ENCODE measurements around the gene SPSB2.

The SPSB2 gene

DNA sequence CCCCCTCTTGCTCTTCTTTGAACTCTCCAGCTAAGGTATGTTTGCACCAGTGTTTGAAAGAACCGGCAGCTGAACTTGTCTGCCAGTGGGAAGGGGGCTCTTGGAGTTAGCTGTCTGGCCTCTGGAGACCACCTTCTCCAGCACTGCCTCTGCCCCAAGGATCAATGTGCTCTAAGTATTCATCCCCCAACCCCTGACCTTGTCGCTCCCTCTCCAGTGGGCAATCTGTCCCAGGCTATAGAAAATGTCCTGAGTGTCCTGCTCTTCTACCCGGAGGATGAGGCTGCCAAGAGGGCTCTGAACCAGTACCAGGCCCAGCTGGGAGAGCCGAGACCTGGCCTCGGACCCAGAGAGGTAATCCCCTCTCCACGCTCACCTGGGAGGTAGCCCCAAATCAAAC is 42.1 kb downstream of the SPSB2 start:
- no peak for DNase-seq (ENCODE audit: low spot score)

DNA sequence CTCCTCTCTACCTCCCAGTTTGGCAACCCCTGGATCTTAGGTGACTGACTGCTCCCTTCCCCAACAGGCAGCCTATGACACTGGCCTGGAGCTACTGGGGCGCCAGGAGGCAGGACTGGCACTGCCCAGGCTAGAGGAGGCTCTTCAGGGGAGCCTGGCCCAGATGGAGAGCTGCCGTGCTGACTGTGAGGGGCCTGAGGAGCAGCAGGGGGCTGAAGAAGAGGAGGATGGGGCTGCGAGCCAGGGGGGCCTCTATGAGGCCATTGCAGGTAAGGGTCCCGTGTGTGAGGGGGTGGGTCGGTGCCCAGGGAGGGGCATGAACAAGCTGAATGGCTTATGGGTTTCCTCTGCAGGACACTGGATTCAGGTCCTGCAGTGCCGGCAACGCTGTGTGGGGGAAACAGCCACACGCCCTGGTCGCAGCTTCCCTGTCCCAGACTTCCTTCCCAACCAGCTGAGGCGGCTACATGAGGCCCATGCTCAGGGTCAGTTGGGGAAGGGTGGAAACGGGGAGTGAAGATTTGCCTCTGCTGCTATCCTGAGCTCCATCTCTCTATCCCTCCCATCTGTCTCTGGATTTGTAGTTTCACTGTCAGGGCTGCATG is 42.7 kb downstream of the SPSB2 start:
- DNase-seq (ENCODE audit: low spot score) = no peak

DNA sequence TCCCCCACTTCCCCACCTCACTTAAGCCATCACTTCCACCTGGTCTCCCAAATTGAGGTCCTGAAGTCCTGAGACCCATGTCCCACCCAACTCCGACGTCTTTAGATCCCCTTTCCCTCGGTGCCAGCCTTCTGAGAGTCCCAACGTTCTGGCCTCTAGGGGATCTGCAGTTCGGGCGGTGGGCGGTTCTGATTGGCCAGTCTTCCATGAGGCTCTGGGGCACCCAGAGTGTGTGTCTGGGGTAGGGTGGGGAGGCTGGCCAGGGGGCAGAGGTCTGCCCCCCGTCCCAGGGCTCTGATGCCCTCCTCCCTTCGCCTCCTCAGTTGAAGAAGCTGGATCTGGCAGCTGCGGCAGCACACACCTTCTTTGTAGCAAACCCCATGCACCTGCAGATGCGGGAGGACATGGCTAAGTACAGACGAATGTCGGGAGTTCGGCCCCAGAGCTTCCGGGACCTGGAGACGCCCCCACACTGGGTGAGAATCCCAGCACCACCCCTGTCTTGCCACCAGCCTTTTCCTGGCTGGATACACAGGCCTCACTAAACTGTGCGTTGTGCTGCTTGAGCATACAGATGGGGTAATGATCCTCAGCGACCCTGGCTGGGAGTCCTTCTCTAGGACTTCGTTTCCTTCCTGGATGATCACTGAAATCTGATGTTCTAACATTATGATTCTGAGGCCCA is 43.4 kb downstream of the SPSB2 start:
- DNase-seq (ENCODE audit: low spot score) = no peak

DNA sequence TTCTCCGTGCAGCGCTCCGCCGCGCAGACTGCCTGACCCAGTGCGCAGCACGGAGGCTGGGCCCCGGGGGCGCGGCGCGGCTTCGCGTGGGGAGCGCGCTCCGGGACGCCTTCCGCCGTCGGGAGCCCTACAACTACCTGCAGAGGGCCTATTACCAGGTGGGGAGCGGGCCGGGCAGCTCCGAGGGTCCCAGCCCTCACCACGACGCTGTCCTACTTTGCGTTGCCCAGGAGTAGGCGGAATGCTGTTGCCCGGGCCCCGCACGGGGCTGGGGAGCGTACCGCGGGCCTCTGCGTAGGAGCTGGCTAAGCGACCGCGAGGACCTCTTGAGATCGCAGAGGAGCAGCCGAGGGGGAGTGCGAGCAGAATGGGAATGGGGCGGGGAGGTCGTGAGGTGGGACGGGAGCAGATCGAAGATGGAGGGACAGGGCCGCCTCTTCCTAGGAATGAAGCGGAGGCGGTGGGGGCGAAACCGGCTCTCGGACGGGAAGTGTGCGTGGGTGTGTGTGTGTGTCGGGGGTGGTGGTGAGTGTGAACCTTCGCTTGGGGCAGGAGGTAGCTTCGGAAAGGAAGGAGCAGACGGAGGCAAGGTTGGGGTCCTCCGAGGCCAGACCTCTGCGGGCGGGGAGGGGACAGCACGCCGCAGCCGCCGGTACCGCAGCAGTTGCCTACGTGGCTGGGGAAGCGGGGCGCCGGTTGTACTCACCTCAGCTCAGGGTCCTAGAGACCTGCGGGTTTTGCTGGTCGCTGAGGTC is 44.1 kb downstream of the SPSB2 start:
- DNase-seq (ENCODE audit: low spot score) = no peak

DNA sequence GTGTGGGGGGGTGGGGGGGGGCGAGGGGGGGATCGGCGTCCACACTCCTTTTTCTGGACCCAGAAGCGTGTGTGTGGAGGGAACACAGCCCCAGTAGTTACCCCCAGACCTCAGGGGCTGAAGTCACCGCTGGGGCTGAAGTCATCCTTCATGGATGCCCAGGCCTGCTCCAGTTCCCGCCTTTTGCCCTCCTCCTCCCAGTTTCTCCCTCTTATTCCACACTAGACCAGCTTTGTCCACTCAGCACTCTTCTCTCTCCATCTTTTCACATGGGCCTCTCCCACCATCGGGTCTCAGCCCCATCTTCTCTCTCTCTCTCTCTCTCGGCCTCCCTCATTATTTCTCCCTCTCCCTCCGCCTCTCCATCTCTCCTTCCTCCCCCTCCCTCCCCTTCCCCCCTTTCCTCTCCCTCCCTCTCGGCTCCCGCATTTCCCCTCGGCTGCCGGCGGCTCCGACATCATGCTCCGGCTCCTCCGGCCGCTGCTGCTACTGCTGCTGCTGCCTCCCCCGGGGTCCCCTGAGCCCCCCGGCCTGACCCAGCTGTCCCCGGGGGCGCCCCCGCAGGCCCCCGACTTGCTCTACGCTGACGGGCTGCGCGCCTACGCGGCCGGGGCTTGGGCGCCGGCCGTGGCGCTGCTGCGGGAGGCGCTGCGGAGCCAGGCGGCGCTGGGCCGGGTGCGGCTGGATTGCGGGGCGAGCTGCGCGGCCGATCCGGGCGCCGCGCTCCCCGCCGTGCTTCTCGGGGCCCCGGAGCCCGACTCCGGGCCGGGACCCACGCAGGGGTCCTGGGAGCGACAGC is 44.9 kb downstream of the SPSB2 start, which contains the start of gene P3H3:
P3H3 (plus strand) TSS at position 426 of the 799 bp plus-strand sequence; CDS start at position 460, 34 bp downstream.
- DNase-seq (ENCODE audit: low spot score) = peak; percentile 22

DNA sequence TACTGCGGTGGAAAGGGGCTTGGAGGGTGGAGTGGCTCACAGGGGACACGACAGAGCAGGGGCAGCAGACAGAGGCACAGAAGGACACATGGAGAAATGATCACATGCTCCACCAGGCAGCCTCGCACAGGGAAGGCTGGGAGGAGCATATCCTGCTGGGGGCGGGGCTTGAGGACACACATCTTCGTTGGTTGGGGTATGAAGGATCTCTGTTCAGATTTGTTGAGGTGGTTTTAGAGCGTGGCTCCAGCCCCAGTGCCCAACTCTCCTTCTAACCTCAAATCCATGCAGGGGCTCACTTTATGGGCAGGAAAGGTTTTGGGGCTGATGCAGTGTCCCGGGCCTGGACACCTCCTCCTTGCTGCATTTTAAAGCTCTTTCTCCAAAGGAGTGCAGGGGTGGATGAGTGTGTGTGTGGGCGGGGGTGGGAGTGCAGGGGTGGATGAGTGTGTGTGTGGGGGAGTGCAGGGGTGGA is 45.6 kb downstream of the SPSB2 start:
- DNase-seq (ENCODE audit: low spot score) = peak; percentile 52

DNA sequence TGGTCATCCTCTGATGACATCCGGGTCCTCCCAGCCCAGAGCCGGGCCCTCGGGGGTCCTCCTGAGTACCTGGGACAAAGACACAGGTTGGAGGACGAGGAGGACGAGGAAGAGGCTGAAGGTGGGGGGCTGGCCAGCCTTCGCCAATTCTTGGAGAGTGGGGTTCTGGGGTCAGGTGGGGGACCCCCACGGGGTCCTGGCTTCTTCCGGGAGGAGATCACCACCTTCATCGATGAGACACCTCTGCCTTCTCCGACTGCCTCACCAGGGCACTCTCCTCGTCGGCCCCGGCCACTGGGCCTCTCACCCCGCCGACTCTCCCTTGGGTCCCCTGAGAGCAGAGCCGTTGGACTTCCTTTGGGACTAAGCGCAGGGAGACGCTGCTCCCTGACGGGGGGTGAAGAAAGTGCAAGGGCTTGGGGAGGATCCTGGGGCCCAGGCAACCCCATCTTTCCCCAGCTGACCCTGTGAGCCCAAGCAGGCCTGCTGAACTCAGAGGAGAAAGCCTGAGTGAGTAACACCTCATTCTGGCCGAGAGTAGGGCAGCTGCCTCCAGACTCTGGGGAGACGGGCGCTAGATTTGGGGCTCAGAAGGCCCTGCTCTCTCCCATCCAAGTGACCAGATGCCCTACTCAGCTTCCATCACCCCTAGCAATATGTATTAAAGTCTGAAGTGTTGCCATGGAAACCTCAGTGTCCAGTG is 46.2 kb downstream of the SPSB2 start:
- no peak for DNase-seq (ENCODE audit: low spot score)

DNA sequence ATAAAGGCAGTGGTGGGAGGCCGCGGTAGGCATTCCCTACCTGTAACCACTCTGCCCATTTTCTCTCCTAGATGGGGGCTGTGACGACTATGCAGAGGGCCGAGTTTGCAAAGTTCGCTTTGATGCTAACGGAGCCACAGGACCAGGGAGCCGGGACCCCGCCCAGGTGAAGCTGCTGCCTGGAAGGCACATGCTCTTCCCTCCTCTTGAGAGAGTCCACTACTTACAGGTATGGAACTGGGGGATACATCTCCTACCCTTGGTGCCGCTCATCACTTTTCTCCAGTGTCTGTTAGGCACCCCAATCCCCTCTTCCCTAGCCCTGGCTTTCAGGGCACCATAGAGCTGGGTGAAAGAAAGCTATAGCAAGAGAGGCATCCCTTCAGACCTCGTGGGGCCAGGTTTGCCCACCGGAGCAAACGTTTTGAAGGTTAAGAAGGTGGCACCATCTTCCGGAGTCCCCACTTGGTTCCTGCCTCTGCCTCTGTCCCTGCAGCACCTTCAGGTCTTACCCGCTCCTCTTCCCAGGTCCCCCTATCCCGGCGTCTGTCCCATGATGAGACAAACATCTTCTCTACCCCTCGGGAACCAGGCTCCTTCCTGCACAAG is 46.9 kb downstream of the SPSB2 start:
- no peak for DNase-seq (ENCODE audit: low spot score)

DNA sequence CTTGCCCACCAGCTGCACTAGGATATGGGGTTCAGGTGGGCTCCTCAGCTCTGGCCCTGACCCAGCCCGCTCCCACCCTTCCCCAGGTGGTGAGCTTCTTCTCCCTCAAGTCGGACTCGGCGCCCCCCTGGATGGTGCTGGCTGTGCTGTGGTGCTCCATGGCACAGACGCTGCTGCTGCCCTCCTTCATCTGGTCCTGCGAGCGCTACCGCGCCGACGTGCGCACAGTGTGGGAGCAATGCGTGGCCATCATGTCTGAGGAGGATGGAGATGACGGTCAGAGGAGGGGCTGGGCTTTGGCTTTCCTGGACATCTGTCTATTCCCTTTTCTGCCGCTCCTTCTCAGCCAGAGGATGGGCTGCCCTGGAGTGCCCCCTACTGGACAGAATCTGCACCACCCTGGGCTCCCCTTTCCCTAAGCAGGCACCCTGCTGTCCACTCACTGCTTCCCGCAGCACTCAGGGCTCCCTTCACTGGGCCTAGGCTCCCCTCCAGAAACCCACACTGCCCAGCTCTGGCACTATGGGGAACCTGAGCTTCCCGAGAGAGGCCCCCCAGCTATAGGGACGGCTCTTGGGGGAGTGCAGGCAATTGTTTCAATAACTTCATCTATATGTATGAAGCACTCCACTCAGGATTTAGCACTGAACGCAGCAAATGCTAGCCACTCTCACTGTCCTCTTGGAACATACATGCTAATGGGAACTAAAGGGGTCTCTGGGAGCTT is 47.5 kb downstream of the SPSB2 start:
- DNase-seq (ENCODE audit: low spot score) = peak; percentile 76

DNA sequence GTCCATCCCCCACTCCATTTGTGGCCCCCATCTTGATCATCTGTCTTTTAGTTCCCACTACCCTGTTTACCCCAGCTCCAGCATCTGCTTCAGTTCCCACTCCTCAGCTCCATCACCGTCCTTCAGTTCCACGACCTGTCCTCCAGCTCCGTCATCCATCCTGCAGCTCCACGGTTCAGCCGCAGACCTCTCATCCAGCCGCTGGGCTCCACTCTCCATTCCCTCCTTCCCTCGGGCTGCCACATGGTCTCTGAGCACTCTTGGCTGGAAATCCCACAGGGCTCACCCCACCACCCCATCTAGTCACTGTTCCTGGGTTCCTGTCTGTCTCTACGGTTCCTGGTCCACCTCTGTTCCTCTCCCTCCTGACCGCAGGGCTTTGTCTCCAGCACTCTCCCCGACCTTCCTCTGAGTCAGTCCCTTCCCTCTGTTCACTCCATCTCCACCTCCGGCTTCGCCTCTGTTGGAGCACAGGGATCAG is 48.2 kb downstream of the SPSB2 start:
- DNase-seq (ENCODE audit: low spot score) = no peak

DNA sequence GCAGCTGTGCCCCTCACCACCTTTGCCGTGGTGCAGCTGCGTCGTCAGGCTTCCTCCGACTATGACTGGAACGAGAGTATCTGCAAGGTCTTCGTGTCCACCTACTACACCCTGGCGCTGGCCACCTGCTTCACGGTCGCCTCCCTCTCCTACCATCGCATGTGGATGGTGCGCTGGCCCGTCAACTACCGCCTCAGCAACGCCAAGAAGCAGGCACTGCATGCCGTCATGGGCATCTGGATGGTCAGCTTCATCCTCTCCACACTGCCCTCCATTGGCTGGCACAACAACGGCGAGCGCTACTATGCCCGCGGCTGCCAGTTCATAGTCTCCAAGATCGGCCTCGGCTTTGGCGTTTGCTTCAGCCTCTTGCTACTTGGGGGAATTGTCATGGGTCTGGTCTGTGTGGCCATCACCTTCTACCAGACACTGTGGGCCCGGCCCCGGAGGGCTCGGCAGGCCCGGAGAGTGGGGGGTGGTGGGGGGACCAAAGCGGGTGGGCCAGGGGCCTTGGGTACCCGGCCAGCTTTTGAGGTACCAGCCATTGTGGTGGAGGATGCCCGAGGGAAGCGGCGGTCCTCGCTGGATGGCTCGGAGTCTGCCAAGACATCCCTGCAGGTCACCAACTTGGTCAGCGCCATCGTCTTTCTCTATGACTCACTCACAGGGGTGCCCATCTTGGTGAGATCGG is 48.9 kb downstream of the SPSB2 start:
- no peak for DNase-seq (ENCODE audit: low spot score)

DNA sequence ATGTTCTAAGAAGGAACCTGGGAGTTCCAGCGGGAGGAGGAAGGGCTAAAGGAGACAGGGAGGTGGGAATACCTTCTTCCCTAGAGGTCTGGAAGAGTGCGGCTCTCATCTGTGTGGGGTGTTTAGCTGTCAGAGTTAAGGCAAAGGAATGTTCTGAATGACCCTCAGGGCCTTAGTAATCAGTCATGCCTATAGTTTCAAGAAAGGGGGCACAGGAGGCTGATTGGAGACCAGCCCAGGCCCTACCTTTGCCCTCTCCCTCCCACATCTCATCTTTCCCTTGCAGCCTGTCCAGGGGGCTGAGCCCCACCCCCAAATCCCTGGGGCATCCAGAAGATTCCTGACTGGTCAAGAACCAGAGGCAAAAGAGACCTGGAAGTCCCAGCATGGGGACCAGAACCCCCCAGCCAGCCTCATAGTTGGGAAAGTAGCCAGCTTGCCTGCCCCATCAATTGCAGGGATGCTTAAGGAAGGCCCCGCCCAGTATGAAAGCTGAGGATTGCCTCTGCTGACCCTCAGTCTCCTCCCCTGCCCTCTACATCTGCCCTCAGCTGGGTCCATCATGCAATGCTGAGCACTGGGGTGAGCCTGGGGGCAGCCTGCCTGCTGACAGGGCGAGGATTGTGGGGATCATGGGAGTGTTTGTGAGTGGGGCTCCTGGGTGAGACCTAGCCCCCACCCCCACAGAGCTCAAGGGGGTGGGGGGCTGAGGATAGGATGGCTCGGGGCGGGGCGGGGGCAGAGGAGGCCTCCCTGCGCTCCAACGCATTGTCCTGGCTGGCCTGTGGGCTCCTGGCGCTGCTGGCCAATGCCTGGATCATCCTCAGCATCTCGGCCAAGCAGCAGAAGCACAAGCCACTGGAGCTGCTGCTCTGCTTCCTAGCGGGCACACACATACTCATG is 49.7 kb downstream of the SPSB2 start:
- DNase-seq (ENCODE audit: low spot score) = no peak

DNA sequence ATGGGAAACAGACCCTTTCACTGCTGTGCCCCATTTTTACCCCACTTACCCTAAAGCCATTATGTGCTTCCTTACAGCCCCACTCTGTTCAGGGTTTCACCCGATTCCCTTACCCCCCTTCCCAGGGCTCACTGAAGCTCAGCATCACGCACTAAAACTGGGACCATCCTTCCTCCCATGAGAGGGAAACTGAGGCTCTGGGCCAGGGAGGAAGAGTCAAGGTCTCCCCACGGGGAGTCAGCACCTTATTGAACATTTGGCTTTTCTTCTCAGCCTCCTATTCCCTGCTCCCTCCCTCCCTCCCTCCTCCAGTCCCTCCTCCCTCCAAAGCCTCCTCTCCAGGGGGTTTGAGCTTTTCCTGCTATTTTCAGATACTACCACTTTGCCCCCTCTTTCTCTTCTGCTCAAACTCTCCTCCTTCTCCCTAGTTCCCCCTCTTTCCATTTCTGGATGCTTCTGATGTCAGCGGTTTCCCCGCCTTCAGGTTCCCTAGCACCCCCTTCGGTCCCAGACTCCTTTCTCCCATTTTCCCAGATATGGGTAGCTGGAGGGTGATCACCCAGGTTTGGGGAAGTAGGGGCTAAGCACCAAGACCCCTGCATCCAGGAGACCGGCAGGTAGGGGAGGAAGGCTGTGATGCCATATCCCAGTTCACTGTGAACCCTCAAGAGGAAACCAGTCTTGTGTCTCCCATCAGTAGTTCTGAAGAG is 50.5 kb downstream of the SPSB2 start:
- DNase-seq (ENCODE audit: low spot score) = no peak

DNA sequence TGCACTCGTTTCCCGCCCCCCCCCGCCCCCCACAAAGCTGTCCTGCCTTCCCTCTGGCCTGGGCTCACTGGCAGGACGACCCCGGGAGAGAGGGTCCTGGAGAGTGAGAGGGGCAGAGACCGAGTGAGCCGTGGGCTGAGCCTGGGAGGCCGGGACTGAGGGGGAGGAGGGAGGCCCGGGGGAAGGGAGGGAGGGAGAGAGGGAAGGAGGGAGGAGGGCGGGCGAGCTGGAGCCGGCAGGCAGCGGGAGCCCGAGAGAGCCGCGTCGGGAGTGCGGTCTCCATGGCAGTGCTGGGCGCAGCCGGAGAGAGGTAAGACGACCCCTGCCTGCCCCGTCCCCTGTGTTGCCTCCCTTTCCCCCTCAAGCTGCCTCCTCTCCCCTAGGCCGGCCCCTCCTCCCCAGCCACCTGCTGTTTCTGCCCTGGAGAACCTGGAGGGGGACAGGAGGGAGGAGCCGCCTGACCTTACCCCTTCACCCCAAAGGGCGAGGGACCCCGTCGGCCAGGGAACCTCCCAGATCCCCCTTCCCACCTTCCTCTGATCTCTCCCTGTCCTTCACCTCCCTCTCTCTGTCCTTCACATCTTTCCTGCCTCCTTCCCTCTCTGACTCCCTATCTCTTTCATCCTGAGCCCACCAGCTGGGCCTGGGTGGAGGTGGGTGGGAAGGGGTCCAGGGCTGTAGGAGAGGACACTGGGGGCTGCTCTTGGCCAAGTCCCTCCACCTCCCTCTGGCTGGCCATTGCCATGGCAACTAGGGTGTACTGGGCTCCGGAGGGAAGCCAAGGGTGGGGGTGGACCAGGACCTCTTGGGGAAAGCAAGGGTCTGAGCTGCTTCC is 51.3 kb downstream of the SPSB2 start, which contains the start of gene GPR162:
GPR162 (plus strand) TSS at position 231 of the 835 bp plus-strand sequence. CDS start 2,078 bp downstream, outside the sequence.
- DNase-seq (ENCODE audit: low spot score) = no peak

All from LoVo (cell line).